Activated gamma-delta T cell treated with Interleukin-2 at 50 U/mL for 16 hours (primary cell): ENCODE data around the gene COA8.

ENCODE experiments used
- DNase-seq: peaks from one replicate; pipeline ENCODE4 v3.0.0-alpha.2; 2020

Gene COA8

DNA sequence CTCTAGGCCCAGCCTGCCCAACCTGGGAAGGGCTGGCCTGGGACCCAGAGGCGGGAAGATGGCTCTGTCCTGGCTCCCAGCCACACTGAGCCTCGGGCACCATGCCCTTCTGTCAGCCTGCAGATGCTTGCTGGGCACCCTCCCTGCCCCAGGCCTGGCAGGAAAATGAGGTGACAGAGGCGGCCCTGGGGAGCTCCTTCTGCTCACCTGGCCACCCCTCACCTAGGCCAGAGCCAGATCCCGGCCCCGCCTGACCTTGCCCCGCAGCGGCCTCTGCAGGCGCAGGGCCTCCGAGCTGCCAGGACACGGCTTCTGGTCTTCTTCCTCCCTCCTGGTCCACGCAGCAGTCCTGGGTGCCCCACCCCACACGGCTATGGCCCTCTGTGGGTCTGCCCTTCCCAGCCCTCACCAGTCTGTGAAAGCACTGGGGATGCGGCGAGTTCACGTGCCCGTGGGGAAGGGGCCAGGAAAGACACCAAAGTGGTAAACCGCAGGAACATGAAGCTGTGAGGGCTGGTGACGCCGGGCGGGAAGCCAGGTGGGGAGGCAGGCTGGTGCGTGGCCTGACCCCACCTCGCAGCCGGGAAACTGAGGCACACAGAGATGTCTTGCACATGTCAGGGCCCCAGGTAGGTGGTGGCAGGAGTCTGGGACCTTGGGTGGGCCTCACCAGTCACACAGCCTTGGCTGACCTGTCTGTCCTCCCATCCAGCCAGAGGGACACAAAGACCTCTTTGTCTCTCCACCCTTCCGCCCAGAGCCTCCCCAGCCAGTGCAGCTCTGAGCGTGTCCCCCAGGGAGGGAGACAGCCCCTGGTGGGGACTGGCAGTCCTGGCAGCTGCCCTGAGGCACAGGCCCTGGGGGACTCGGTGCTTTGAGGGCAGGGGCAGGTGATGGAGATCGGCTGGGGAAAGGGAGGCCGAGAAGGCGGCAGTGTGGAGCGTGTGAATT is 13.1 kb upstream of the COA8 start:
- no peak for DNase-seq

DNA sequence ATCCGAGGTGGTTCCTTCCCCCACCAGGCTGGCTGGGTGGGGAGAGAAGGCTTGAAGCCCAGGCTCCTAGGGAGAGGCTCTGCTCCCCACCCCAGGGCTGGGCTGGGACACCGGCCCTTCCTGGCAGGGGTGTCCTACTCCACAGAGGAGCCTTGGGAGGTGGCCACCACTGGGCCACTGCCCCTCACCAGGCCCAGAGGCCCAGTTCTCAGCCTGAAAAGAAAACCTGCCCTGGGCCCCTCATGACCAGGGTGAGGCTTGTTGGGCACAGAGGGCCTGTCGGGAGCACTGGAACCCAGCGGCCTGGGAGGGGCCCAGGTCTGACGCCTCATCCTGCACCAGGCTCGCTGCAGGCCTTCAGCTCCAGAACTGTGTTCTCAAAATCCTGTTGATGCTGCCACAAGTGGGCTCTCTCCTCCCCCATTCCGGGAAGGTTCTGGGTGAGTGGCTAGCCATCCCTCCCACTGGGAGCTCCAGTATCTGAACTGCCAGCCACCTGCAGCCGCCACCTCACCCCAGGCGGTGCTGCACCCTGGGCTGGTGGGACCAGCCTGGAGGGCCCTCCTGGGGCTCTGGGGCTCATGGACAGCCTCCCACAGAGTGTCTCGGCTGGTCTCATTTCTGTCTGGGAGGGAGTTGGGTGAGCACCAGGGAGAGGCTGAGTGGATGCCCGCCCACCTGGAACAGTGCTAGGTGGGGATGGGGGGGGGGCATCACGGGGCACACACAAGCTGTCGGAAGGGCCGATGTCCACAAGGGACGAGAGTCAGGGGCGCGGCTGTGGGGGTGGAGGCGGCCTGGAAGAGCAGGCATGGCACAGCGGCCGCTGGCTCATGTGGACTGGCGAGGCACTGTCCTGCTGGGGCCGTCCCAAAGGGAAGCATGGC is 12.1 kb upstream of the COA8 start:
- no peak for DNase-seq

DNA sequence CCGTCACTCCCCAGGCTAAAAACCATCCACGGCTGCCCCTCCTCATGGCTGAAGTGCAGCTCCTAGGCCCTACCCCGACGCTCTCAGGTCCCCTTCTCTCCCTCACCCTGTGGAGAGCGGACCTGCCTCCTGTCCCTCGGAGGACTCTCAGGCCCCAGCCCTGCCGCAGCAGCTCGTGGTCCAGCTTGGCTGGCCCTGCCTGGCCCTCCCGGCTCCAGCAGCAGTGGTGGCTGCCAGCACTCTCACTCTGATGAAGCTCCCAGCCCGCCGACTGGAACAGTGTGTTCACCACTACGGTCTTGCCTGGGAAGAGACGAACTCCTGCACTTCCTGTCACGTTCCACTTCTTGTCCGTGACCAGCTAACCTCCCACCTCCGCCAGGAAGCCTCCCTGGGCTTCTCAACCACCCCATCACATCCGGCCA is 11.4 kb upstream of the COA8 start:
- no peak for DNase-seq

DNA sequence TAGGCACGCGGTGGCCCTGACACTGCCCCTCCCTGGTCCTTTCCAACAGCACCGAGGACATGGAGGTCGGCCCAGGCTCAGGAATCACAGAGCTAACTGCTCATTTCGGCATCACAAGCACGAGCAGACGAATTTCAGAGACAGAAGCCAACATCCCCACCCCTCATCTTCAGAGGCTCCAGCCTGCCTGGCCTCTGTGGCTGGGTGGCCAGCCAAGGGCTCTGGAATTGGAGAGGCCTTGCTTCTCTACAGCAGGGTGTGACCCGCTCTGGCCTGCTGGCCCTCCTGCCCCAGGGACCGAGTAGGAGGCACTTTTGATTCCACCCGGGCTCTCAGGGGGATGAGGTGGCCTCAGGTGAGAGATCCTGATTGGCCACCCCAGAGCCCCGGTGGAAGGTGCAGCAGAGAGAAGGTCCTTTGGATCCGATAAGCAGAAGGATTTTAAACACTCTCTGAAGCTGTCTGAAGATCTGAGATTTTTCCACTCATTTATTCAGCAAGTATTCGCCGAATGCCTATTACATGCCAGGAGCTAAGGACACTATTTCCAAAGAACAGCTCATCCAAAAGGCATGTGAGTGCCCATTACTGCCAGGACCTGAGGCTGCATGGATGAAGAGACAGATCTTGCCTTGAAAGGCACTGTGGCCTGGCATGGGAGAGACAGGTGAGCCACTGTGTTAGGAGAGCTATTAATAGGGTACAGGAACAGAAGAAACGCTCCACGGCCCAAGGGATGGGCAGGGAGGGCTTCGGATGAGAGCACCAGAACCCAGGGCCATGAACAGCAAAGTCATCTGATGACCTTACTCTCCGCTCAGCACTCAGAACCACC is 10.5 kb upstream of the COA8 start:
- DNase-seq, result no peak

DNA sequence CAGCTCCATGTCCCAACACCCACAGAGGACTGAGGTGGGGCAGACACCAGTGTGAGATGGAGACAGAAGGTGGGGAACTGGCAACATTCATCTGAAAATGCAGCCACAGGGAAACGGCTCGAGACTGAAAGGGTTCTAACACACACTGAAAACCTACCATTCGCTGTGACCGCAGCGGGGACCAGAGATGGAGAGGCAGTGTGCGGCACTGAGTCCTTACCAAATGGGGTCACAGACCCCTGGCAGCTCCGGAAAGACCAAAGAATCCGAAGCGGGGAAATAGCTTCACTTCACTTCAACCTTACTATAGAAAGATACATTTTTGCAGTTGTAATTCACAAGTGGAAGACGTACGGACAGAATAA is 9.9 kb upstream of the COA8 start:
- no peak for DNase-seq

DNA sequence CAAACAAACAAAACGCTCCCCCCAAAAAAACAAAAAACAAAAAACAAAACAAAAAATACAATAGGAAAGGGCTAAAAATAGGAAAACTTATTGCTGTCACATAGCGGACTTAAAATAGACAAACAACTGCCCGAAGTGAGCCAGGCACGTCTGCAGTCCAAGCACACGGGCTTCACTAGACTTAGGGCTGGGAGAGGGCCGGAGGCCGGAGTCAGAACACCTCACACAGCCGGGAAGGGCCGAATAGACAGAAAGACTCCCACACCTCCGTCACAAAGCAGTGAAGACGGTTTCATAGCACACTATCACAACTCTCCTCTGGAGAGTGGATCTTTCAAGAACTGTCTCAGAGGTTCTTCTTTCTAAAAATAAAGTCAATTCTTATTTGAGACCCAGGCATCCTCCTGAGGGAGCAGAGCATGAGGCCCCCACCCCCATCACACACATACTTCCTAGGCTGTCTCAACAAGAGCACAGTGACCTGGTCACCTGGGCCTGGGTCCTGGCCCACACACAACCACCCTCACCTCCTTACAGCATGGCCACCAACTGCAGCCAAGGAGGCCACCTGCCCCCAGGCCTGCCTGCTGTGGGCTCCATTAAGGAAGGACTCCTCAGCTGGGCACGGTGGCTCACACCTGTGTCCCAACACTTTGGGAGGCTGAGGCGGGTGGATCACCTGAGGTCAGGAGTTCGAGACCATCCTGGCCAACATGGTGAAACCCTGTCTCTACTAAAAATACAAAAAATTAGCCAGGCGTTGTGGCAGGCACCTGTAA is 7.0 kb upstream of the COA8 start:
- DNase-seq, result no peak

DNA sequence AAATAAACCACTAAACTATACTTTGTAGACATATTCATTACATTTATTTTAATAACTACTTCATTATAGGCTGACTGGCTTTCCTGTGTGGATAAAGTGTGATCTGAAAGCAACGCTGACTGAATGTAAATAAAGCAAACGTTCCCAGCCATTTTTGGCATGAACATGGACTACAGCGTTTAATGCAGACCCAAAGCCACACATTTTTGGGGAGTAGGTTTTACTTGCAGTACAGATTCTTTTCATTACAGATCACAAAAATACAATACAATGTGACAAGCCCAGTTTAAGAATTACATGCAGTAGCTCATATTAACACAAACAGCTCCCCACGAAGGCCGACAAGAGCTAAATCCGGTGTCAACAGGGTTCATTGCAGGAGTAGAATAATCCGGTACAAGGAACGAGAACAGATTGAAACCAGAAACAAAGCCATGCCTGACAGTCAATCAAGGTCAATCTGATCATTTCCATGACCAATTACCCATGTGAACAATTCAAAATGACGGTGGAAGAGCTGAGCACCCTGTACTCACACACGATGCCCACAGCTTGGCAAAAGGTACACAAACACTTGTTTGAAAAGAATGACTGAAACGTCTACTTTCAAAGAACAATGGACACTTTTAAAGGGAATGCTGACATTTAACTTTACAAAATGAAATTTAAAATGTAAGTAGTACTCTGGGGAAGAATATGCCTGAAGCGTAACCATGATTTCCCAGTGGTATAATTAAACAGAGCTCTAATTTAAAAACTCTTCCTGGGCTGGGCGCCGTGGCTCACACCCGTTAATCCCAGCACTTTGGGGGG is 5.6 kb upstream of the COA8 start:
- no peak for DNase-seq

DNA sequence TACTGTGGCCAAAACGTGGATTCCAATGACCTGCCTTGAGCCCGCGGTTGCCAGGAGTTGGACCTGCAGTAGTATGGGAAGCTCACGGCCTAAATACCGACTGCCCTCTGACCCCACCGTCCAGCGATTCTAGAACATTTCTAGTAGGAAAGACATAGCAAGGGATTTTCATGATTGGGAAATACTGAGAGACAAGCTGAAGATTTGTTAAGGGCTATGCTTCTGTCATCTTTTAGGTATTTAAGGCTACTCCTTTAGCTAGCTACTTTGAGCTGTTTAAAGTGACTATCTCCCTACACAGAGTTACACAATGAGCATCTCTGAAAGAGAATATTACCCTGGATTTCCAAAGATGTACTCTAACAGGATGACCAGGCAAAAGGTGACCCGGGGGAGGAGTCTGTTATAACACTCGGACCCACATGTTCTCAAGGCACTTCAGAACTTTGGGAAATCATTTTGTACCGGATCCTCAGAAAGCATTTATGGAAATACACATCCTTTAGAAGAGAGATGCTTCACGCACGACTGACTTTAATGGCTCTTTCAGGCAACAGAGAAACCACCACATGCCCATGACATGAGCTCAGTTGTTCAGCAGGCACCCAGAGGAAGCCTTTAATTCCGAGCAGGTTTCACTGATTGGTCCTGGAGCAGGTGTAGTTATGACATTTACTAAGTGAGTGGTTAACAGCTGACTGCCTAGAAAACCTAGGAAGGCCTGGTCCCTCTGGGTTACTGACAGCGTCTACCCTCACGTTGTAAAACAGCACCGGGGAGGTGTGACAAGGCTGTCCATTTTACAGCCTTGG is 4.5 kb upstream of the COA8 start:
- DNase-seq, result no peak

DNA sequence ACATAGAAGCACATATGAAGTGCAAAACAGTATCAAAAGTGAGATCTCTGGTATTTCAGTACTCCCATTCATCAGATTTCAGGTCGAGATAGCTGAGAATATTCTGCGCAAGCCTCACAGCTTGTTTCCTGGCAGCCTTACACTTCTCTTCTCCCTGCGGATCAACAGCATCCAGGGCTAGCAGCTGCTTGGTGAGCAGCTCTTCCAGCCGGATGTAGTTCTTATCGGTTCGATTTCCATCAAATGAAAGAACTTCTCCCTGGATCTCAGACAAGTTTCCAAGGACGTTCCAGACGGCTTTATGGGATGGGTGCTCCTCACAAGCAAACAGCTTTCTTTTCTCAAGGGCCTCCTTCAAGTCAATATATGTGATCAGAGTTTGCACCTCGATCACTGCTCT is 3.0 kb upstream of the COA8 start:
- DNase-seq, result no peak

DNA sequence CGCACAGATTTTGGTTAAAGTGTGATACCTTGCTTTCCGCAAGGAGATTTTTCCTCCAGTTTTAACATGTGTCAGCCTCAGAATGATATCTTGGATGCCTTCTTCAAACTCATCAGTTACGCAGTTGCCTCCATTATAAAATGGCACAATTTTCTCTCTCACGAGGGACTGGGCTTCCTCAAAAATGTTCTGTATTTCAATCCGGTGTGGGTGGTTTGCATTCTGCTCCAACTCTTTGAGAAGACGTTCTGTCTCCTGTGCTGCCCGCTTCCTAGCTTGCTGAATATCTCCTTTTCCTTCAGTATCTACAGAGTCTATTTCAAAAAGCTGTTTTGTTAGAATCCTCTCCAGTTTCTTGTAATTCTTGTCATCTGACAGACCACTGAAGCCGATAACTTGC is 2.1 kb upstream of the COA8 start:
- no peak for DNase-seq

DNA sequence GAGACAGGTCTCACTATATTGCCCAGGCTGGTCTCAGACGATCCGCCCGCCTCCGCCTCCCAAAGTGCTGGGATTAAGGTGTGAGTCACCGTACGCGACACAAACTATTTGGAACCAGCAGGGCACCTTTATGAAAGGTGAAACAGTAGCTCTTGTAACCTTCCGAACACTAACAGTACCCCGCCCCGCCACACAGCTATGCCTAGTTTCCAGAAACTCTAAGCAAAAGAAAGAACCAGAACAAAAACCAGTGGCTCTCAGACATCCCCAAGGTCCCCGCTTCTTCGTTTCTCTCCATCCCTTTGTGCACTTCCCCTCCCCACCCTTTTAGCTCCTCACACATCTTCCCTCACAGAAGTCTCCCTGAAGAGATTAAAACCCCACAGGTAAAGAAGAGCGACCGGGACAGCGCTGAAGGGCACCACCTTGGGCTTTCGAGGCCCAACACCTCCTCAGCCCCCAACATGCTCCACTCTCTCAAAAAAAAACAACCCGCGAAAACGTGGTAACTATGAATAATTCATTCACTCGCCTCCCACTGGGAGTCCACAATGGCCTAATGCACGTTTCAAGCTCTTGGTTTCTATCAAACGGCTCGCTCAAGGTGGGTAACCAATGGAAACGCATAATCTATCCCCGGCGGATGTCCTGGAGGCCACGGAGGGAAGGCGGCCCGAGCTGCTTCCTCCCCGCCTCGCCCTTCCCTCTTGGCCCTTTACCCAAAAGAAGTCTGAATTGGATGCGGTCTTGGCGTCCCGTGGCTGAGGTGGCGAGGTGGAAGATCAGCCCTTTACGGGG is 1.2 kb upstream of the COA8 start:
- peak; percentile 23 for DNase-seq

DNA sequence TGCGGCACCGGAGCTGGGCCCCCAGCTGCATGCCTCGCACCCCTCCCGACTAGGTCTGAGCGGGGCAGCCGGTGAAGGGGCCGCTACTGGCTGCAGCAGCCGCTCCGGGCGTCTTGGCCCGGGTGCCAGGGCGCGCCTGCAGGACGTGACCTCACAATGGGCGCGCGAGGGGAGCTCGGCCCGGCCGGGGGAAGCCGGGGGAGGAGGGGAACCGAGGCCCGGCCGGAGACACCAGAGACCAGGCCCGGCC is 656 bp upstream of the COA8 start:
- DNase-seq, result no peak

DNA sequence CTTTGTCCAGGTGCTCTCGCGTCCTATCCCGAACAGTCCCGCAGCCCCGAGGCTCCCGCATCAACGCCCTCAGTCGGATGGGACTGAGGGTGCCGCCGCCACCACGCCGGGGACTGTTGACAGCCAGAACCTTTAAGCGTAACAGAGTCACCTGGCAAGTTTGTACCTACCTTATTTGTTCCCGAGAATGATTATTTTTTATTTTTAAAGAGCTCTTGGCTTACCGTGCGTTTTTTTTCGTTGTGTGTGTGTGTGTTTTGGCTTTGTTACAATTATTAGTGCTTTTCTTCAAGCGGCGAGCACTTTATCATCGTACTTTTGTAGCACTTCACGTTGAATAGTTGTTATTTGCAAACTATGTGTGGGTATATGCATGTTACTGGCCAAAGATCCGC is 463 bp downstream of the COA8 start:
- DNase-seq, result no peak

DNA sequence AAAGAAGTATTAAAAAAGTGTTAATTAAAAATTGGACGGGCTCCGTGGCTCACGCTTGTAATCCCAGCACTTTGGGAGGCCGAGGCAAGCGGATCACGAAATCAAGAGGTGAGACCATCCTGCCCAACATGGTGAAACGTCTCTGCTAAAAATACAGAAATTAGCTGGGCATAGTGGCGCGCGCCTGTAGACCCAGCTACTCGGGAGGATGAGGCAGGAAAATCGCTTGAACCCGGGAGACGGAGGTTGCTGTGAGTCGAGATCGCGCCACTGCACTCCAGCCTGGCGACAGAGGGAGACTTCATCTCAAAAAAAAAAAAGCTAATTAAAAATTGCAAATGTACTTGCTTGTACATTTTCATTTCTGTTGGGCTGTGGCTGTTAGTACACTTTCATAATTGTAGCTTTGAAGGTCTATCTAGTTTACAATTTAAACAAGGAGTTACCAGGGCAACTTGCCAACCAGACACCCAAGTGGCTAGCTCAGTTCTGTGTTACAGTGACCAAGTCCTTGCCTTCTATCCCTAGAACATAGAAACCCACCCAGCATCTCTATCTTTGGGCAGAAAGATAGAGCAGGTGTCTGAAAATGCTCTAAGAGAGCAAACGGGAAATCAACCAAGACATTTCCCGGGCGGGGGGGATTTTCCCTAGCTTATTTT is 1.2 kb downstream of the COA8 start:
- no peak for DNase-seq

DNA sequence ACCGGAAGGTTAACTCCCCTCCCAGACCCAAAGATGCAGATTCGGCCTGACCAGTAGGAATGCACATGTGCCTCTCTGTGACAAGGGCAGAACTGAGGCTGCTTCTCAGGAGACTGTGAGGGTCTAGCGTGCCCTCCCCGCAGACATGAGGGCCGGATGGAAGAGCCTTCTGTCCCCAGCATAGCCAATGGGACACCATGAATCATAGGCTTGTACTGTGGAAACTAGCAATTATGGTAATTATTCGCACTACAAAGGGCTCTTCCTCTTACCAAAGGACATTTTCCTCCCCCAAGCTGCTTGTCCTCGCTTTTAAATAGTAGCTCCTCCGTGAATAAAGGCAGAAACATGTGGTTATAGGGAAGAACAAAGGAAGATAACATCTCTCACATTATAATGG is 6.2 kb downstream of the COA8 start:
- no peak for DNase-seq

DNA sequence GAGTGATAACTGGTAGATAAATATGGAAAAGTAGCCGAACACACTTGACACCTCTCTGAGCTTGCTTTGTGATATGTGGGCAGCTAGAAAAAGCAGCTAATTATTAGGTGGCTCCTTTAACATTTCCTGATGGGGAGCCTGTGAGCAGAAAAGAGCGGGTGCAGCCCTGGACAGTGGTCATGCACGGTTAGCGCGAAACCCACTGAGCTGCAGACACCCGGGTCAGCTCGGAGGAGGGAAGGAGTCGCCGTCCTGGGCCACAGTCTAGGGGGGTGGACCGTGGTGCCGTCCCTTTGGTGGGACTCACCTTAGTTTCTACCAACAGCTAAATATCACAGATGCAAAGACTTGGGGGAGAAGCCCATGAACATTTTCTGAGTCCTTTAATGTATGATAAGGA is 6.6 kb downstream of the COA8 start:
- DNase-seq, result no peak

DNA sequence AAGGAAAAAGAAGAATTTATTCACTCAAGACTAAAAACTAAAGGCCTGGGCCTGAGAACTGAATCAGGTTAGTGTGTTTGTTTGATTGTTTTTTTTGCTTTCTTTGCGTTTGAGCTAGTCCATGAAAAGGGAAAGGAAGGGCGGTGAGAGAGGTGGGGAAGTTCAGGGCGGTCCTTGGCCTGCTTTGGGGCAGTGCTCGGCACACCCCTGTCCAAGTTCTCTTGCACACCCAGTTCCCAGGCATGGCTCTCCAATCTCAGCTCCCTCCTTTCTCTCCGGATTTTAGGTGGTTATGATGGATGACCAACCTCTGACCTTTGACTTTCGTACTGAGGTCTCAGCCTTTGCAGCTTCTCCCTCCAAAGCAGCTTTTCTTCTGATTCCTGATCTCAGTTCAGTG is 11.3 kb downstream of the COA8 start:
- DNase-seq, result no peak

DNA sequence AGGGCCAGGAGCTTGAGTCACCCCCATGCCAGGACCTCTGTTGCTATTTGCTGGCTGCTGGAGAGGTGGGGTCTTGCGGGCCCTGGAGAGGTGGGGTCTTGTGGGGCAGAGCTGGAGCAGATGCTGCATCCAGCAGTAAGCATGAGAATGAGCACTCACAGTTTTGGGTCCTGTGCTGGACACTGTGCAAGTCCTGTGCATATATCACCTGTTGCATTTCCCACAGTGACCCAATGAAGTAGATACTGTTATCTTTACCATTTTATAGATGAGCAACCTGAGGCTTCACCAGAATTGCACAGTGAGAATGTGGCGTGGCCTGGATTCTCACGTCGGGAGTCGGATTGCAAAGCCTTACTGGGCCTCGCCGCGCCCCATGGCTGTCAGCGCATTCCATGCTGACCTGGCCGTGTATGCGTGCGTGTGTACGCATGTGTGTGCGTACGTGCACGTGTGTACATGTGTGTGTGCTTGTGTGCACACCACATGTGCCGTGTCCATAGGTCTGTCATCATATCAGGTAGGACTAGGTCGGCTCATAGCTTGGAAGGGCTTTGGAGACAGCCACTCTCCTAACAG is 12.0 kb downstream of the COA8 start:
- no peak for DNase-seq
